Memory B cell (primary cell): ENCODE results near the gene VWA5B1.
"Not testable (repeated sequence)": the region's sequence is repeated elsewhere in the genome, so short reads cannot be mapped to it uniquely, and the experiment has no call there.

Experiments used
- ATAC-seq: fragments of 150-1000 bp; cut with Tn5 transposase; 2 replicates; pipeline ENCODE4 v1.10.0; 2021; ENCODE audit warnings: low read depth, mild to moderate bottlenecking, moderate library complexity
- DNase-seq, 2 donors: peaks; one replicate each; pipeline ENCODE4 v3.0.0; 2022; ENCODE audit warnings: low spot score in 2 of 2
- H3K27ac Mint-ChIP-seq: one replicate; pipeline ENCODE4 v1.8.0; 2022; ENCODE audit warnings: mild to moderate bottlenecking, moderate library complexity, mixed read lengths
- H3K27me3 Mint-ChIP-seq: one replicate; pipeline ENCODE4 v1.8.0; 2022; ENCODE audit warnings: mixed read lengths
- H3K36me3 Mint-ChIP-seq: one replicate; pipeline ENCODE4 v1.8.0; 2022; ENCODE audit warnings: mild to moderate bottlenecking, mixed read lengths
- H3K4me1 Mint-ChIP-seq: one replicate; pipeline ENCODE4 v1.8.0; 2022; ENCODE audit warnings: mixed read lengths
- H3K4me3 Mint-ChIP-seq: one replicate; pipeline ENCODE4 v1.8.0; 2022; ENCODE audit warnings: mild to moderate bottlenecking, moderate library complexity, mixed read lengths
- H3K9me3 Mint-ChIP-seq: one replicate; pipeline ENCODE4 v1.8.0; 2022; ENCODE audit warnings: mixed read lengths

Gene VWA5B1

DNA sequence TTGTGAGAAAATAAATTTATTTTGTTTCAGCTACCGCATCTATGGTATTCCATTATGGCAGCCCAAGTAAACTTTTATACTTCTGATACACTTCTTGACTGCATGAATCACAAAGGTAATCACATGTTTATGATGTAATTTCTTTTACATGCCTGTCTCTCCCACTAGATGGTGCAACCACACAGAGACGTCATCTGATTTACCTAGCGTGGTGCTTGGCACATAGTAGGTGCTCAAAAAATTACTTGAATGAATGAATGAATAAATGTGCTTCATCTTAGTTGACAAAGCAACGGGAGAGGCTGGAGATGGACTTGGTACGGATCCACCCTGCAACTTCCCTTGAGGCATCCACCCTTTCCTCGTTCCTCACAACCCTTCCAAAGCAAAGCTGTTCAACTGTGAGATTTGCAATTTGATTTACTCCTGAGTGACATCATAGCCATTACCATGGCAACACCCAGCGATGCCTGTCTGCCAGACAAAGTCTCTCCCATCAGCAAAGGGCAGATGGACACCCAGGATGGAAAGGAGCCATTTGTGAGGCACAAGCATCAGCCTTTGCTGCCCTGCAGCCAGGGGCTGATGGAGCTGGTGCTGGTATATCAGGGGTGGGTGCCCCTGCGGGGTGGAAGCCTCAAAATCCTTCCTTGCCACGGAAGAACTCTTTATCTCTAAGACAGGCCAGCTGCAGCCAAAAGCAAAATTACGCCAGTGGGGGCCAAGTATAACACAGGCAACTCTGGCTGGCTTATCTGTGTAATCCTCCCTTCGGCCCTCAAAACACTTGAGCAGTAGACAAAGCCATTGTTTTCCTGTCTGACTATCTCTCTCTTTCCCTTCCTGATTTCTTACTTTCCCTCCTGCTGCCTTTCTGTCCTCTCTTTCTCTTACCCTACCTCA is 18.9 kb upstream of the VWA5B1 start:
- peaks cover 12% of the 10 kb centered on the region for H3K9me3 Mint-ChIP-seq
- no peak for DNase-seq
- H3K4me3 Mint-ChIP-seq, result no peak overlapping the region
- peaks cover 35% of the 10 kb centered on the region for H3K27me3 Mint-ChIP-seq
- H3K36me3 Mint-ChIP-seq, result peaks cover 2% of the 10 kb centered on the region
- H3K4me1 Mint-ChIP-seq, result peaks cover 3% of the 10 kb centered on the region
- H3K27ac Mint-ChIP-seq, result no peak overlapping the region
- ATAC-seq, result no peak

DNA sequence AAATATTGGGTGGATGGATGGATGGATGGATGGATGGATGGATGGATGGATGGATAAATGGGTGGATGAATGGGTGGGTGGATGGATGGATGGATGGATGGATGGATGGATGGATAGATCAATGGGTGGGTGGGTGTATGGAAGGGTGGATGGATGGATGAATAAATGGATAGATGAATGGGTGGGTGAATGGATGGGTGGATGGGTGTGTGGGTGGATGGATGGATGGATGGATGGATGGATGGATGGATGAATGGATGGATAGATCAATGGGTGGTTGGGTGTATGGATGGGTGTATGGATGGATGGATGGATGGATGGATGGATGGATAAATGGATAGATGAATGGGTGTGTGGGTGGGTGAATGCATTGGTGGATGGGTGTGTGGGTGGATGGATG is 17.0 kb upstream of the VWA5B1 start:
- H3K27ac Mint-ChIP-seq, ATAC-seq, DNase-seq, H3K4me3 Mint-ChIP-seq, H3K36me3 Mint-ChIP-seq, H3K4me1 Mint-ChIP-seq: not testable (repeated sequence)
- peaks cover 33% of the 10 kb centered on the region for H3K27me3 Mint-ChIP-seq
- H3K9me3 Mint-ChIP-seq, result peaks cover 12% of the 10 kb centered on the region

DNA sequence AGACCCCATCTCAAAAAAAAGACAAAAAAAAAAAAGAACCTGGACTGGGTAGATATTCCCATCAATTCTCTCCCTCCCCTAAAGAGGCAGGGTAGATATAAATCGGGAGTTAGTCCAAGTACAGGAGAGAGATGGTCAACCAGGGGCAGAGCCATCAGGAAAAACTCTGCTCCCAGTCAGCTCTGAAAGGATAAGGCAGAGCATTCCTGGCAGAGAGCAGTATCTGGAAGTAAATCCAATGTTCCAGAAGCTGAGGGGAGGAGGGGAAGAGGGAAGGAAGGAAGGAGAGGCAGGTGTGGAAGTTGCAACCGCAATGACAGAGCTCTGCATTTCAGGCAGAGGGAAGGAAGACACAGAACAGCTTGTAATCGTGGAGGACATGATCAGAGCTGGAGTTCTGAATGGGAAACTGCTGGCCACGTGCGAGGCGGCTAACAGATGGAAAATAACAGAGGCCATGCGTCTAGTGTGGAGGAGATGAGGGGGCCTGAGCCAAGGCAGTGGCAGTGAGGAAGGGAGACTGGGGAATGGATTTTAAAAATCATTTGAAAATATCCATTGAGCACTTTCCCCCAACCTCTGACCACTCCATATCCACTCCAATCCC is 15.3 kb upstream of the VWA5B1 start:
- Mint-ChIP-seq H3K9me3 (peaks cover 11% of the 10 kb centered on the region), H3K36me3 (peaks cover 2% of the 10 kb centered on the region), H3K4me3 (no peak overlapping the region), H3K27ac (no peak overlapping the region), H3K4me1 (peaks cover 16% of the 10 kb centered on the region), H3K27me3 (peaks cover 24% of the 10 kb centered on the region)
- ATAC-seq, result no peak
- no peak for DNase-seq

DNA sequence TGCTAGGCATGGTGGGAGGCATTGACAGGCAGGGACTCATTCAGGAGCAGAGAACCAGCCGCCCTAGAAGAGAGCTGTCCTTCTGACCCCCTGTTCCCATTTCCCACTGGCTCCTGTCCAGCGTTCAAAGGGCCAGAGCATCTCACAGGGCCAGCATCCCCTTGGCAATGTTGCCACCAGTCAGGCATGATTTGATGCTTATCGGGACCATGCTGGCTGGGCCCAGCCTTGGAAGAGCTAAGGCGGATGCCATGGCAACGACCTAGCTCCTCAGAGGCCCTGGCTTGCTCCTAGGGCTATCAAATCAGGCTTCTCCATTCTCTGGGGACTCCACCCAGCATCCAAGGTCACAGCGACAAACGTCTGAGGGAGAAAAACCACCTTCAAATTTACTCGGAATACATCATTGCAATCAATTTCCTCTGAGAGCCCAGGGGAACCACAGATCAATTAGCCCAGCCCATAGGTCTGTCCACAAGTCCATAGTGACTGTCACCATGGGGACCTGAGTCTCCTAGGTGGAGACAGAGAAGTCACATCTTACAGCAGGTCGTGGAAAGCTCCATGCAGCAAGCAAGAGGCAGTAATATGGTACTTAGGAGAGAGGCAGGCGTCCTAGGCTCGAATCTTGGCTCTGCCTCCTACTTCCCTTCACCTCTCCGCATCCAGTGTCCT is 14.1 kb upstream of the VWA5B1 start:
- H3K27me3 Mint-ChIP-seq, result peaks cover 18% of the 10 kb centered on the region
- ATAC-seq (no peak), DNase-seq (no peak)
- H3K27ac Mint-ChIP-seq, result no peak overlapping the region
- H3K9me3 Mint-ChIP-seq, result peaks cover 5% of the 10 kb centered on the region
- peaks cover 16% of the 10 kb centered on the region for H3K4me1 Mint-ChIP-seq
- no peaks in the 10 kb centered on the region for H3K36me3 Mint-ChIP-seq
- H3K4me3 Mint-ChIP-seq, result no peak overlapping the region

DNA sequence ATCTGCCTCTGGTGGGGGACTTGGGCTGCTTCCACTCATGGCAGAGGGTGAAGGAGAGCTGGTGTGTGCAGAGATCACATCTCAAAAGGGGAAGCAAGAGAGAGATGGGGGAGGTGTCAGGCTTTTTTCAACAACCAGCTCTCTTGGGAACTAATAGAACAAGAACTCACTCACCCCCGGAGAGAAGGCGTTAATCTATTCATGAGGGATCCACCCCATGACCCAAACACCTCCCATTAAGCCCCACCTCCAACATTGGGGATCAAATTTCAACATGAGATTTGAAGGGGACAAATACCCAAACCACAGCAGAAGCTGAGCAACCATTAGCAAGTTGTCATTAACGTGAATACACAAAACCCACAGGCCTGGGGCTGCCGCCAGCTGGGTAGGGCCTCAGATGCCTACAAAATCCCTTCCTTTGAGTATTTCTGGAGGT is 12.0 kb upstream of the VWA5B1 start:
- DNase-seq (peak in 1 of 2 donors; percentile 33), ATAC-seq (peak; percentile 95)
- H3K4me3 Mint-ChIP-seq, result no peak overlapping the region
- H3K4me1 Mint-ChIP-seq, result peaks cover 16% of the 10 kb centered on the region
- H3K36me3 Mint-ChIP-seq, result no peaks in the 10 kb centered on the region
- H3K27ac Mint-ChIP-seq, result no peak overlapping the region
- H3K27me3 Mint-ChIP-seq, result peaks cover 18% of the 10 kb centered on the region
- H3K9me3 Mint-ChIP-seq, result peaks cover 5% of the 10 kb centered on the region

DNA sequence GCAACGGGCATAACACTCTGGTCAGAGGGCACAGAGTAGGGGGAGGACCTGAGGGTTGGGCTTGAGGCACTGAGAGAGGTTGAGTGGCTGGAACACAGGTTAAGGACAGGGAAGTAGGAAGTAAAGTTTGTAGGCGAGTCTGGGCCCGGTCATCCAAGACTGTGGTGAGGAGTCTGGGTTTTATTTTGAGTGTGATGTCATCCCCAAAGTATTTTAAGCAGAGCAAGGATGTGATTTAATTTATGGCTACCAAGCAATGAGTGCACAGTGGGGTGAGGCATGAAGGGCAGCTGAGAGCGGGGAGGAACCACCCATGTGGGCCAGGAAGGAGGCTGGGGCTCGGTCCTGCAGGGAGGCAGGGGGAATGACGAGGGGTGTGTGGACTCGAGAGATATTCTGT is 11.2 kb upstream of the VWA5B1 start:
- DNase-seq, result no peak
- no peaks in the 10 kb centered on the region for H3K36me3 Mint-ChIP-seq
- H3K9me3 Mint-ChIP-seq, result peaks cover 3% of the 10 kb centered on the region
- peaks cover 16% of the 10 kb centered on the region for H3K4me1 Mint-ChIP-seq
- ATAC-seq, result peak; percentile 52
- H3K27me3 Mint-ChIP-seq, result peaks cover 15% of the 10 kb centered on the region
- H3K27ac Mint-ChIP-seq, result no peak overlapping the region
- no peak overlapping the region for H3K4me3 Mint-ChIP-seq

DNA sequence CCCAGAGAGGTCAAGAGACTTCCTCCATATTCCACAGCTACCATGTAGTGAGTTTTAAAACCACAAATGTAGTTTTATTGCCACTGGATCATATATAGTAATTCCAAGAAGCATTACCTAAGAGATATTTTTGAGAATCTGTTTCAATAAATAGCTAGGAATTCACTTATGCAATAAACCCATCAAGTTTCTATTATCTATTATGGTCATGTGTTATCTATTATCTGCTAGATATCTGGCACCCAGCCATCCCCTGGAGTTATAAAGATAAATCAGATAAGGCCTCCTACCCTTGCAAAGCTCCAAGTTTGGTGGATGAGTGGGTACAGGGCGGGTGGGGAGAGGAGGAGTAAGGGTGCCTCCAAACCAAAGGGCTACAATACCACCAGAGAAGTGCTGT is 10.3 kb upstream of the VWA5B1 start:
- H3K27ac Mint-ChIP-seq, result no peak overlapping the region
- H3K27me3 Mint-ChIP-seq, result peaks cover 20% of the 10 kb centered on the region
- H3K9me3 Mint-ChIP-seq, result peaks cover 8% of the 10 kb centered on the region
- DNase-seq (no peak), ATAC-seq (no peak)
- H3K4me1 Mint-ChIP-seq, result peaks cover 16% of the 10 kb centered on the region
- no peak overlapping the region for H3K4me3 Mint-ChIP-seq
- no peaks in the 10 kb centered on the region for H3K36me3 Mint-ChIP-seq

DNA sequence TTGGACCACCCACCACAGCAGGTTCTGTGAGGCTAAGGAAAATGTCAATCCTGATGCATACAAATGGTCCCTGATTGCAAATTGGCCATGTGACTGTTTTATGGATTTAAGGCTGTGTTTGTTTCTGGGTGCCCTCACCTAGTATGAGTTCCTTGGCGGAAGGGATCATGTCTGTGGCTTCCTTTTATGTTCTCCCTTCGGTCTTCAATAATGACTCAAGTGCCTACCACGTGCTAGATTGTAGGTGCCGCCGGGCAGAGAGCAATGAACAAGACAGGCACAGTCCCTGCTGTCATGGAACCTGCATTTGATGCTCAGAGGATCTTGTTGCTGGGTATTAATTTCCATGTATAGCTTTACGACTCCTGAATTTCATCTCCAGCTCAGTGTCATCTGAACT is 9.8 kb upstream of the VWA5B1 start:
- peaks cover 16% of the 10 kb centered on the region for H3K4me1 Mint-ChIP-seq
- DNase-seq (no peak), ATAC-seq (no peak)
- H3K36me3 Mint-ChIP-seq, result no peaks in the 10 kb centered on the region
- no peak overlapping the region for H3K4me3 Mint-ChIP-seq
- H3K27me3 Mint-ChIP-seq, result peaks cover 19% of the 10 kb centered on the region
- H3K9me3 Mint-ChIP-seq, result peaks cover 8% of the 10 kb centered on the region
- no peak overlapping the region for H3K27ac Mint-ChIP-seq

DNA sequence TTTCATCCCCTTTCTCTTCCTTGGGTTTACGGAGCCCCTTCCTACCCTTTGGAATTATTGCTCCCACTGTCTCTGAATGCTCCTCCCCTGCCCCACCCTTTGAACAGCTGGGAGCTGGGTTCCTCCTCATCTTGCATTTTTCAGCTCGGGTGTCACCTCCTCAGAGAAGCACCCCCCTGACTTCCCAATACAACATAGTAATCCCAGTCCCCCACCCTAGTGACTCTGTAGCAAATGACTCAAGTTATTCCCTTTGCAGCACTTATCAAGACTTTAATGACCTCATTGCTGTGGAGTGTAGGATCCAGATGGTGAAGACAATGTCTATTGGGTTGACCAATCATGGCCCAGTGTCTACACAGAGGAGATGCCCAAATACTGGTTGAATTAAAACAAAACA is 8.9 kb upstream of the VWA5B1 start:
- H3K27ac Mint-ChIP-seq, result no peak overlapping the region
- no peak overlapping the region for H3K4me3 Mint-ChIP-seq
- peaks cover 18% of the 10 kb centered on the region for H3K27me3 Mint-ChIP-seq
- no peaks in the 10 kb centered on the region for H3K36me3 Mint-ChIP-seq
- peaks cover 8% of the 10 kb centered on the region for H3K9me3 Mint-ChIP-seq
- H3K4me1 Mint-ChIP-seq, result peaks cover 16% of the 10 kb centered on the region
- DNase-seq (no peak), ATAC-seq (no peak)

DNA sequence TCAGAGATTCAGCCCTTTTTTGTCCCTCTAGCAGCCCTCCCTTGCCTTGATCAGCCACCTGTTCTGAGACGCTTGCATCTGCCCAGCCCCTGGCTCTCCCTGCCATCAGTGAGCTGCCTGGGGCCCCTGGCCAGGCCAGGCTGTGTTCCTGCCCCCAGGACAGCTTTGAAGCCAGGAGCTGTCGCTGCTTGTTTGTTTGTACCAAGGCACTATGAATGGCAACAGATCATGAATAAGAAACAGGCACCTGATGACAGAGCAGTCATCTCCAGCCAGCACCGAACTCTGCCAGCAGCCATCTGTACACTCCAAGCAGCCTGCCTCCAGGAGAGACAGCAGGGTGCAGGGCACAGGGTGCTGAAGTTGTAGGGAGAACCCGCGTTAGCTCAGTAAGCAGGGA is 8.1 kb upstream of the VWA5B1 start:
- DNase-seq, result no peak
- Mint-ChIP-seq H3K4me1 (peaks cover 16% of the 10 kb centered on the region), H3K9me3 (peaks cover 8% of the 10 kb centered on the region), H3K27ac (no peak overlapping the region), H3K36me3 (no peaks in the 10 kb centered on the region), H3K4me3 (no peak overlapping the region), H3K27me3 (peaks cover 18% of the 10 kb centered on the region)
- ATAC-seq, result no peak

DNA sequence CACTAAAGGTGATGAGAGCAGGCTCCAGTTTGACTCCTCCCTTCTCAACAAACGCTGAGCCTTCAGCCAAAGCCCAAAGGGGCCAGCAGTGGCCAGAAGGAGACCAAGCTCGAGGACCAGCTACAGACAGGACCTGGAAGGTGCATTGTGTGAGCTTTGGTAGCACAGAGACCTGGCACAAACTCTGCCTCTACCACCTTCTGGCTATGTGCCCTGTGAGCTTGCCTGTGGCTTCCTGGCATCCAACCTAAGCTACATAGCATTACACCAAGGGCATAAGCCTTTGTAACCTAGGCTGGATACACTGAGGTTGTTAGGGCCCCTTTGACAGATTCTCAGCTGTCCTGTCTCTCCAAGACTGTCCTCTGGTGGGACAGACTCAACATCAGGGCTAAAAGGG is 6.6 kb upstream of the VWA5B1 start:
- Mint-ChIP-seq H3K36me3 (no peaks in the 10 kb centered on the region), H3K27ac (no peak overlapping the region), H3K4me3 (no peak overlapping the region), H3K27me3 (peaks cover 25% of the 10 kb centered on the region), H3K9me3 (peaks cover 9% of the 10 kb centered on the region), H3K4me1 (peaks cover 12% of the 10 kb centered on the region)
- ATAC-seq, result no peak
- DNase-seq, result no peak

DNA sequence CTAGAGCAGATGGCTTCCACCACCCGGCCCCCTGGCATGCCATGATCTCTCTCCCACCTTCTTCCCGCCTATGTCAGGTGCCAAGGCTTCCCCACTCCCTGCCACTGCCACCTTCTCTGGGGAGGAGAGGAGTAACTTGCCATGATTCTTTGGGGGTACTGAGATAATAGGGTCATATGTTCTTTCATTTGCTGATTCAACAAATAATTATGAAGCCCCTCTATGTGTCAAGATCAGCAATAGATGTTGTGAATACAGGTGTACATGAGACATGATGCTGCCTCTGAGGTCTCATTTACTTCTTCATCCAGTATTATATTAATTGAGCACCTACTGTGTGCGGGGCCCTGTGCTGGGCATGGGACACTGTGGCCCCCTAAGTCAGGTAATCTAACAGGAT is 6.0 kb upstream of the VWA5B1 start:
- no peak for ATAC-seq

DNA sequence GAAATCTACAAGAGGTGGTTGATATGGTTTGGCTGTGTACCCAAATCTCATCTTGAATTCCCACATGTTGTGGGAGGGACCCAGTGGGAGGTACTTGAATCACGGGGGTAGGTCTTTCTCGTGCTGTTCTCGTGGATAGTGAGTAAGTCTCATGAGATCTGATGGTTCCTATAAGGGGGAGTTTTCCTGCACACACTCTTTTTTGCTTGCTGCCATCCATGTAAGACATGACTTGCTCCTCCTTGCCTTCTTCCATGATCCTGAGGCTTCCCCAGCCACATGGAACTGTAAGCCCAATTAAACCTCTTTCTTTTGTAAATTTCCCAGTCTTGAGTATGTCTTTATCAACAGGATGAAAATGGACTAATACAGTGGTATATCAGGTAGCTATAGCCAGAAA is 5.2 kb upstream of the VWA5B1 start:
- Mint-ChIP-seq H3K27ac (no peak overlapping the region), H3K4me1 (peaks cover 3% of the 10 kb centered on the region), H3K36me3 (no peaks in the 10 kb centered on the region), H3K4me3 (no peak overlapping the region), H3K27me3 (peaks cover 32% of the 10 kb centered on the region), H3K9me3 (peaks cover 9% of the 10 kb centered on the region)
- no peak for DNase-seq
- ATAC-seq, result no peak

More for the DNA sequence above, 6.0 kb upstream of the VWA5B1 start:
- H3K27ac Mint-ChIP-seq, result no peak overlapping the region
- no peak for DNase-seq
- peaks cover 28% of the 10 kb centered on the region for H3K27me3 Mint-ChIP-seq
- no peaks in the 10 kb centered on the region for H3K36me3 Mint-ChIP-seq
- H3K4me1 Mint-ChIP-seq, result peaks cover 6% of the 10 kb centered on the region
- peaks cover 9% of the 10 kb centered on the region for H3K9me3 Mint-ChIP-seq
- H3K4me3 Mint-ChIP-seq, result no peak overlapping the region

DNA sequence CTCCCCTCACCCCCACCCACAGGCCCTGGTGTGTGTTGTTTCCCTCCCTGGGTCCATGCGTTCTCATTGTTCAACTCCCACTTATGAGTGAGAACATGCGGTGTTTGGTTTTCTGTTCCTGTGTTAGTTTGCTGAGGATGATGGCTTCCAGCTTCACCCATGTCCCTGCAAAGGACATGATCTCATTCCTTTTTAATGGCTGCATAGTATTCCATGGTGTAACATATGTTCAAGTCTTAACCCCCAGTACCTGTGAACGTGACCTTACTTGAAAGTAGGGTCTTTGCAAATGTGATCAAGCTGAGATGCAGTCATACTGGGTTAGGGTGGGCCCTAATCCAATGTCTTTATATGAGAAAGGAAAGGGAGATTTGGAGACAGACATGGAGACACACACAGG is 3.0 kb upstream of the VWA5B1 start:
- not testable (repeated sequence) for H3K36me3 Mint-ChIP-seq, DNase-seq, H3K27ac Mint-ChIP-seq, ATAC-seq, H3K4me3 Mint-ChIP-seq, H3K9me3 Mint-ChIP-seq
- Mint-ChIP-seq H3K27me3 (peaks cover 41% of the 10 kb centered on the region), H3K4me1 (peaks cover 17% of the 10 kb centered on the region)
